ENCODE measurements around the gene CATSPER1. TPM values are rescaled to one million over a fixed set of nuclear protein-coding genes. Genes with fewer than 3 reads are reported as not detected.
A peak's percentile ranks its signal among the peaks of the same experiment; 100 is the strongest.

CATSPER1 gene
- total and polyA plus RNA-seq, 8 donors, result 0.06 to 0.41 (median 0.32) TPM; not detected in 4

DNA sequence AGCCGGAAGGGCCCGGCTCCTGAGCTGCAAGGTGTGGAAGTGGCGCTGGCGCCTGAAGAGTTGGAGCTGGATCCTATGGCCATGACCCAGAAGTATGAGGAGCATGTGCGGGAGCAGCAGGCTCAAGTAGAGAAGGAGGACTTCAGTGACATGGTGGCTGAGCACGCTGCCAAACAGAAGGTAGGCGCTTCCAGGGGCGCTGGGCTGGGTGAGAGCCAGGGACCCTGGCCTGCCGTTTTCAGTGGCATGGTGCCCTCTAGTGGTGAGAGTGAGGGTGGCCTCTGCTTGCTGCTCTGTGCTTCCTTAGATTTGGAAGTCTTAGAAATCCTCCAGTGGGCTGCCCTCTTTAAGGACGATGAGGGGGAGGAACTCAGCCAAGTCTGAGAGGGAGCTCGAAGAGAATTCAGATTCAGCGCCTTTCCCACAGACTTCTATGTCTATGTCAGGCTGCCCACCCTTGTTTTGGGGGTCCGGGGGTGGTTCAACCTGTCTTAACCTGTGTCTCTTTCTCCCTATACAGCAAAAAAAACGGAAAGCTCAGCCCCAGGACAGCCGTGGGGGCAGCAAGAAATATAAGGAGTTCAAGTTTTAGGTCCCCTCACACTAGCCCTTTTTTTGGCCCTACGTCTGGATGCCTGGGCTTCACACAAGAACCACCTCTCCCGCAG, 42.0 kb upstream of the CATSPER1 start:
- TF ChIP-seq, protein P1, sequence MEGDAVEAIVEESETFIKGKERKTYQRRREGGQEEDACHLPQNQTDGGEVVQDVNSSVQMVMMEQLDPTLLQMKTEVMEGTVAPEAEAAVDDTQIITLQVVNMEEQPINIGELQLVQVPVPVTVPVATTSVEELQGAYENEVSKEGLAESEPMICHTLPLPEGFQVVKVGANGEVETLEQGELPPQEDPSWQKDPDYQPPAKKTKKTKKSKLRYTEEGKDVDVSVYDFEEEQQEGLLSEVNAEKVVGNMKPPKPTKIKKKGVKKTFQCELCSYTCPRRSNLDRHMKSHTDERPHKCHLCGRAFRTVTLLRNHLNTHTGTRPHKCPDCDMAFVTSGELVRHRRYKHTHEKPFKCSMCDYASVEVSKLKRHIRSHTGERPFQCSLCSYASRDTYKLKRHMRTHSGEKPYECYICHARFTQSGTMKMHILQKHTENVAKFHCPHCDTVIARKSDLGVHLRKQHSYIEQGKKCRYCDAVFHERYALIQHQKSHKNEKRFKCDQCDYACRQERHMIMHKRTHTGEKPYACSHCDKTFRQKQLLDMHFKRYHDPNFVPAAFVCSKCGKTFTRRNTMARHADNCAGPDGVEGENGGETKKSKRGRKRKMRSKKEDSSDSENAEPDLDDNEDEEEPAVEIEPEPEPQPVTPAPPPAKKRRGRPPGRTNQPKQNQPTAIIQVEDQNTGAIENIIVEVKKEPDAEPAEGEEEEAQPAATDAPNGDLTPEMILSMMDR (IDR thresholded peaks at IDR 0.05), result peak; percentile 83 to 90 (median 88)
- FAIRE-seq (no peak), ATAC-seq (peak; percentile 41 to 69 (median 56)), DNase-seq (peak; percentile 57 to 83 (median 76))
- intact Hi-C loops (cut with DNase I), result loop anchor here in 1 of 3 donors (10.0 kb wide), 1 partner anchor 67 kb away; no protein-coding TSS in a partner anchor
- Histone ChIP-seq H3K9me3 (no peaks in the 10 kb centered on the region), H3K27ac (peak overlapping the region in 3 of 4 donors; percentile 75 to 94 (median 93)), H3K36me3 (peaks cover 4 to 32% (median 27%) of the 10 kb centered on the region in 3 donors), H3K27me3 (no peaks in the 10 kb centered on the region), H3K4me3 (no peak overlapping the region), H3K4me1 (peaks cover 0 to 17% (median 11%) of the 10 kb centered on the region in 3 donors)
- WGBS, 2 donors, result 42 to 43% methylated on average over 17 of the region's 17 CpGs

DNA sequence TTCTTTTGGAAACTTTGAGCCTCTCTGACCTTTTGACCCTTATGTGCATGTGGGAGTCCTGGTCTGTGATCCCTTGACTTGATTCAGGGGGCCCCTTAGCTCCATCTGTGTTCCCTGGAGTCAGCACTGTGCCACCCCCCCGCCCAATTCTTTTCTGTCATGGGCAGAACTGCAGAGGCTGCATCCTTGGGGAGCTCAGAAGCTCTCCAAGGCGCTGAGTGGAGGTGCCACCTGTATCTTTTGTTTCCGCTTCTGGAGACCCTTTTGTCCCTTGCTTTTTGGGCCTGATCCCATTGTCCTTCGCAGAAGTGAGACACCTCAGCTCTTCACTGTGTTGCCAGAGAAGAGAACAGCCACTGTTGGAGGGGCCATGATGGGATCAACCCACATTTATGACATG, 41.4 kb upstream of the CATSPER1 start:
- 64 to 87% methylated on average over 4 of the region's 4 CpGs for WGBS, 2 donors
- H3K36me3 ChIP-seq, result peaks cover 9 to 38% (median 34%) of the 10 kb centered on the region in 3 donors
- no peak overlapping the region for H3K4me3 ChIP-seq
- no peaks in the 10 kb centered on the region for H3K27me3 ChIP-seq
- no peak for DNase-seq
- intact Hi-C loops (cut with DNase I), result loop anchor here in 1 of 3 donors (10.0 kb wide), 1 partner anchor 67 kb away; no protein-coding TSS in a partner anchor
- ATAC-seq, result no peak
- H3K9me3 ChIP-seq, result no peaks in the 10 kb centered on the region
- peaks cover 0 to 17% (median 11%) of the 10 kb centered on the region in 3 donors for H3K4me1 ChIP-seq
- FAIRE-seq, result no peak
- peak overlapping the region in 1 of 4 donors; percentile 94 for H3K27ac ChIP-seq
- TF ChIP-seq, protein P1 (IDR thresholded peaks at IDR 0.05), result no peak

DNA sequence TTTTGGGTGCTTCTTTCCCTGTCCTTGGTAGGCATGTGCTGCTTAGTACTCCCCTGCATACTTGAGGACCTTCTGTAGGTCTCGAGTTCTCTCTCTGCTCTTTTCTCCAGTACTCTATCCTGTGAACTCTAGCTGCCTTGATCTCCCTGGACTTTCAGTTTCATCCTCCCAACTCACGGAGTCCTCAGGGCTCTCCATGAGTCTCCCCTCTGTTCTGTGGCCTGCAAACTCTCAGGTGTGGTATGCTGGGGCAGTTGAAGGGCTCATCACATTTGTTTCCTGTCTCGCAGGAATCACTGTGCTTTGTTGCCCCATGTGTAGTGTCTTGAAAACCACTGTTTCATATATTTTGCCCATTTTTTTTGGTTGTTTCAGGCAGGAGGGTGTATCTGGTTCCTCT, 40.5 kb upstream of the CATSPER1 start:
- FAIRE-seq (no peak), ATAC-seq (no peak), DNase-seq (no peak)
- intact Hi-C loops (cut with DNase I), result loop anchor here in 1 of 3 donors (10.0 kb wide), 1 partner anchor 68 kb away; no protein-coding TSS in a partner anchor
- Histone ChIP-seq H3K27ac (no peak overlapping the region), H3K4me3 (no peak overlapping the region), H3K27me3 (no peaks in the 10 kb centered on the region), H3K36me3 (peaks cover 9 to 45% (median 40%) of the 10 kb centered on the region in 3 donors), H3K4me1 (peaks cover 0 to 17% (median 11%) of the 10 kb centered on the region in 3 donors), H3K9me3 (no peaks in the 10 kb centered on the region)
- WGBS, 2 donors, result 79 to 88% methylated on average over 3 of the region's 3 CpGs
- TF ChIP-seq, protein P1 (IDR thresholded peaks at IDR 0.05), result no peak

DNA sequence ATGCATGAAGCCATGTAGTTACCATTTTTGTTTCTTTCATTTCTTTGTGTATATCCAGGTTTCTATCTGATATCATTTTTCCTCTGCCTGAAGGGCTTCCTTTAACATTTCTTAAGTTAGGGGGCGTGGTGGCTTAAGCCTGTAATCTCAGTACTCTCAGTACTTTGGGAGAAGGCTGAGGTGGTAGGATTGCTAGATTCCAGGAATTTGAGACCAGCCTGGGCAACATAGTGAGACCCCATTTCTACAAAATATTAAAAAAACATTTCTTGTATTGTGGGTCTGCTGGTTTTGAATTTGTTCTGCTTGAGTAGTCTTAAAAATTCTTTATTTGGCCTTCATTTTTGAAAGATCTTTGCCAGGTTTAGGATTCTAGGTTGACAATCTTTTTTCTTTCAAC, 38.3 kb upstream of the CATSPER1 start:
- Histone ChIP-seq H3K4me3 (no peak overlapping the region), H3K36me3 (peaks cover 14 to 67% (median 54%) of the 10 kb centered on the region in 3 donors), H3K27me3 (no peaks in the 10 kb centered on the region), H3K4me1 (peaks cover 0 to 17% (median 11%) of the 10 kb centered on the region in 3 donors), H3K9me3 (no peaks in the 10 kb centered on the region), H3K27ac (no peak overlapping the region)
- DNase-seq, result no peak
- intact Hi-C loops (cut with DNase I), result loop anchor here in 1 of 3 donors (10.0 kb wide), 1 partner anchor 70 kb away; no protein-coding TSS in a partner anchor
- FAIRE-seq, result no peak
- TF ChIP-seq, protein P1 (IDR thresholded peaks at IDR 0.05), result no peak
- ATAC-seq, result no peak
- WGBS, 2 donors, result 97 to 98% methylated on average over 1 of the region's 1 CpG

Measured in pancreas (tissue), 10 donors.